K562 (cell line): ENCODE data around the gene RTF2. TPM values are rescaled to one million over a fixed set of nuclear protein-coding genes. Genes with fewer than 3 reads are reported as not detected.

Source experiments
- BHLHE40 ChIP-seq: IDR thresholded peaks from 2 replicates; pipeline ENCODE4 v1.6.1; 2011; ENCODE audit warnings: low read length, improper control_type of control experiment
- CCNT2 ChIP-seq: IDR thresholded peaks from 2 replicates; pipeline ENCODE4 v1.6.1; 2011; ENCODE audit warnings: borderline replicate concordance, low read depth, mild to moderate bottlenecking, moderate library complexity, mixed read lengths, low read length; ENCODE audit not compliant: insufficient read length; ENCODE audit errors: extremely low read depth
- DLX4 ChIP-seq: fragments of 250-450 bp; sonication (Bioruptor Pico); IDR thresholded peaks from 2 replicates; pipeline ENCODE4 v1.6.1; 2021; ENCODE audit warnings: mild to moderate bottlenecking
- DPF2 ChIP-seq: fragments of 450-650 bp; IDR thresholded peaks from 2 replicates; pipeline ENCODE4 v1.6.1; 2016
- GATAD2B ChIP-seq: fragments of 450-650 bp; IDR thresholded peaks from 2 replicates; pipeline ENCODE4 v1.6.1; 2017; ENCODE audit warnings: mild to moderate bottlenecking, borderline replicate concordance
- GMEB1 ChIP-seq: fragments of 250-450 bp; sonication (Bioruptor Pico); IDR thresholded peaks from 2 replicates; pipeline ENCODE4 v1.4.0; 2020; ENCODE audit warnings: mild to moderate bottlenecking
- HMGN3 ChIP-seq: IDR thresholded peaks from 2 replicates; pipeline ENCODE4 v1.6.1; 2011; ENCODE audit warnings: borderline replicate concordance, low read depth, mild to moderate bottlenecking, mixed read lengths, low read length; ENCODE audit not compliant: insufficient read length; ENCODE audit errors: extremely low read depth
- JUN ChIP-seq, 2 experiments: sonication (generic) in 1 of 2; formaldehyde crosslinking in 1 of 2; IDR thresholded peaks; 2 replicates each; pipeline versions ENCODE4 v1.6.1 to v1.8.0; 2012 to 2022; ENCODE audit warnings: borderline replicate concordance in 2 of 2, mild to moderate bottlenecking in 2 of 2, improper control_type of control experiment in 1 of 2, low read depth in 1 of 2, low read length in 1 of 2, missing genetic modification reagents in 1 of 2
- KDM4B ChIP-seq, 2 experiments: fragments of 450-650 bp in 1 of 2; sonication (generic) in 1 of 2; IDR thresholded peaks; 2 replicates each; pipeline ENCODE4 v1.6.1; 2016 to 2017; ENCODE audit warnings: borderline replicate concordance in 2 of 2, antibody characterized with exemption in 1 of 2, low read depth in 1 of 2, mild to moderate bottlenecking in 1 of 2
- LCOR ChIP-seq: sonication (generic); formaldehyde crosslinking; IDR thresholded peaks from 2 replicates; pipeline ENCODE4 v1.8.0; 2022; ENCODE audit warnings: mild to moderate bottlenecking, missing genetic modification reagents
- NCOR1 ChIP-seq: fragments of 450-650 bp; IDR thresholded peaks from 2 replicates; pipeline ENCODE4 v1.6.1; 2016; ENCODE audit warnings: mild to moderate bottlenecking, moderate library complexity
- NEUROD1 ChIP-seq: fragments of 150-350 bp; IDR thresholded peaks from 2 replicates; pipeline ENCODE4 v1.6.1; 2014; ENCODE audit warnings: borderline replicate concordance, low read length, low read depth; ENCODE audit not compliant: partially characterized antibody
- NR0B1 ChIP-seq: fragments of 450-650 bp; IDR thresholded peaks from one replicate; pipeline ENCODE4 v1.6.1; 2018; ENCODE audit warnings: mild to moderate bottlenecking, moderate library complexity; ENCODE audit not compliant: partially characterized antibody
- NR2C1 ChIP-seq, 2 experiments: fragments of 450-650 bp; IDR thresholded peaks; 2 replicates each; pipeline ENCODE4 v1.6.1; 2017; ENCODE audit warnings: mild to moderate bottlenecking in 2 of 2, antibody characterized with exemption in 1 of 2, inconsistent platforms in 1 of 2, missing compliant biosample characterization in 1 of 2, missing genetic modification characterization in 1 of 2
- PCBP1 ChIP-seq: fragments of 200-400 bp; formaldehyde crosslinking; IDR thresholded peaks from 2 replicates; pipeline ENCODE4 v1.6.1; 2018; ENCODE audit warnings: mild to moderate bottlenecking, low read depth, low read length; ENCODE audit not compliant: poor library complexity, severe bottlenecking
- TAF9B ChIP-seq: fragments of 450-650 bp; IDR thresholded peaks from 2 replicates; pipeline ENCODE4 v1.6.1; 2018; ENCODE audit warnings: mild to moderate bottlenecking; ENCODE audit not compliant: partially characterized antibody
- TARDBP ChIP-seq: fragments of 450-650 bp; IDR thresholded peaks from 2 replicates; pipeline ENCODE4 v1.6.1; 2016
- ZBTB7A ChIP-seq: IDR thresholded peaks from 2 replicates; pipeline ENCODE4 v1.6.1; 2011; ENCODE audit warnings: low read depth, mild to moderate bottlenecking, low read length, moderate library complexity, borderline replicate concordance; ENCODE audit not compliant: control insufficient read depth
- ZFX ChIP-seq: sonication (generic); formaldehyde crosslinking; IDR thresholded peaks from 2 replicates; pipeline ENCODE4 v1.8.0; 2022; ENCODE audit warnings: mild to moderate bottlenecking, missing genetic modification reagents, moderate library complexity
- ZNF354B ChIP-seq: fragments of 250-450 bp; sonication (Bioruptor Pico); IDR thresholded peaks from 2 replicates; pipeline ENCODE4 v1.4.0; 2020
- ZNF717 ChIP-seq: fragments of 250-450 bp; sonication (Bioruptor Pico); IDR thresholded peaks from 2 replicates; pipeline ENCODE4 v1.5.0; 2021
- polyA plus RNA-seq, 8 experiments: library from polyadenylated mRNA; depleted of rRNA in 4 of 8; stranded (reverse) in 5 of 8; unstranded in 3 of 8; fragments of >200 nt; fragmentation: Nextera tagmentation in 2 of 8; fragmentation: Illumina TruSeq in 1 of 8; extraction: Ambion mirVana in 2 of 8; extraction: Trizol in 1 of 8; gene quantifications; 2 replicates each; pipeline versions ENCODE4 v1.2.1 to v1.2.3, GENCODE V29; 2011 to 2014; ENCODE audit warnings: inconsistent platforms in 1 of 8, missing spikeins in 1 of 8
- total RNA-seq, 7 experiments: library from RNA; depleted of rRNA in 6 of 7; stranded (reverse); fragments of >200 nt in 6 of 7; fragmentation: Illumina TruSeq in 2 of 7; extraction: Trizol in 2 of 7; gene quantifications; 2 replicates each; pipeline versions ENCODE4 v1.2.1 to v1.2.3, GENCODE V29; 2011 to 2021; ENCODE audit warnings: low replicate concordance in 1 of 7
- TF ChIP-seq, protein P1 (sequence below): sonication (generic); formaldehyde crosslinking; IDR thresholded peaks from 2 replicates; pipeline ENCODE4 v1.9.0; 2022; ENCODE audit warnings: mild to moderate bottlenecking, missing genetic modification reagents

RTF2 gene
- total and polyA plus RNA-seq, 9 of the 15 experiments (the other 6 are each of a cell fraction or from before 2014, with no cell fraction given): 67.0 to 177 (median 84.9) TPM

- TF ChIP-seq JUN (IDR thresholded peaks at IDR 0.05; ENCODE audit: borderline replicate concordance, low read depth, low read length) (peak; percentile 72; the same call in 1 of the 2 replicates), JUN (CRISPR knock-in tag; IDR thresholded peaks at IDR 0.05; ENCODE audit: borderline replicate concordance) (no peak), TARDBP (peak; percentile 43; the same call in 1 of the 2 replicates), NR0B1 (no peak), DPF2 (peak; percentile 64), NEUROD1 (peak; percentile 98), CCNT2 (peak; percentile 91), KDM4B (IDR thresholded peaks at IDR 0.05; ENCODE audit: borderline replicate concordance in 2 of 2, low read depth in 1 of 2) (peak in 1 of 2 experiments; percentile 82; a peak in 2 of 4 replicates), BHLHE40 (peak; percentile 70), GATAD2B (peak; percentile 49; the same call in 1 of the 2 replicates), PCBP1 (peak; percentile 92), NR2C1 (IDR thresholded peaks at IDR 0.05) (peak; percentile 57), NR2C1 (tag; IDR thresholded peaks at IDR 0.05) (no peak), LCOR (CRISPR knock-in tag) (peak; percentile 65; the same call in 1 of the 2 replicates), TAF9B (no peak), ZFX (CRISPR knock-in tag) (peak; percentile 29; the same call in 1 of the 2 replicates), ZNF354B (no peak), GMEB1 (CRISPR knock-in tag) (peak; percentile 100), ZNF717 (CRISPR knock-in tag) (no peak), HMGN3 (peak; percentile 51), ZBTB7A (peak; percentile 50; the same call in 1 of the 2 replicates), DLX4 (CRISPR knock-in tag) (no peak), NCOR1 (peak; percentile 22; the same call in 1 of the 2 replicates)
- TF ChIP-seq, protein P1, sequence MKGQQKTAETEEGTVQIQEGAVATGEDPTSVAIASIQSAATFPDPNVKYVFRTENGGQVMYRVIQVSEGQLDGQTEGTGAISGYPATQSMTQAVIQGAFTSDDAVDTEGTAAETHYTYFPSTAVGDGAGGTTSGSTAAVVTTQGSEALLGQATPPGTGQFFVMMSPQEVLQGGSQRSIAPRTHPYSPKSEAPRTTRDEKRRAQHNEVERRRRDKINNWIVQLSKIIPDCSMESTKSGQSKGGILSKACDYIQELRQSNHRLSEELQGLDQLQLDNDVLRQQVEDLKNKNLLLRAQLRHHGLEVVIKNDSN (CRISPR knock-in tag): peak; percentile 39; the same call in 1 of the 2 replicates
These were observed at the start of gene RTF2 (continued) for GRCh38 chr20:56468316-56469076.
